Hindlimb muscle (tissue), 1 donor: ENCODE results near the gene STKLD1. TPM values are rescaled to one million over a fixed set of nuclear protein-coding genes. Genes with fewer than 3 reads are reported as not detected.

Experiments
- DNase-seq: peaks from one replicate; pipeline ENCODE4 v3.0.0-alpha.2; 2013
- polyA plus RNA-seq: library from polyadenylated mRNA; unstranded; fragments of 120-200 nt; gene quantifications from one replicate; pipeline ENCODE4 v1.2.1, GENCODE V29; 2013; ENCODE audit not compliant: insufficient read length

The STKLD1 gene
- polyA plus RNA-seq, 1 donor = 1.5 TPM

GRCh38 chr9:133345596-133345995, 30.6 kb upstream of the STKLD1 start:
- no peak for DNase-seq

GRCh38 chr9:133346021-133346785, 30.0 kb upstream of the STKLD1 start:
- DNase-seq = no peak

GRCh38 chr9:133347515-133347984, 28.6 kb upstream of the STKLD1 start:
- DNase-seq = peak; percentile 44

GRCh38 chr9:133347985-133348717, 28.0 kb upstream of the STKLD1 start, which contains the start of the genes MED22 and RPL7A:
MED22 (minus strand) TSS chr9:133348131; CDS start chr9:133346662, 1,469 bp downstream.
RPL7A (plus strand) TSS chr9:133348218; CDS start chr9:133348244, 26 bp downstream.
- DNase-seq = peak; percentile 95

GRCh38 chr9:133348718-133349573, 27.2 kb upstream of the STKLD1 start:
- DNase-seq = no peak

DNA sequence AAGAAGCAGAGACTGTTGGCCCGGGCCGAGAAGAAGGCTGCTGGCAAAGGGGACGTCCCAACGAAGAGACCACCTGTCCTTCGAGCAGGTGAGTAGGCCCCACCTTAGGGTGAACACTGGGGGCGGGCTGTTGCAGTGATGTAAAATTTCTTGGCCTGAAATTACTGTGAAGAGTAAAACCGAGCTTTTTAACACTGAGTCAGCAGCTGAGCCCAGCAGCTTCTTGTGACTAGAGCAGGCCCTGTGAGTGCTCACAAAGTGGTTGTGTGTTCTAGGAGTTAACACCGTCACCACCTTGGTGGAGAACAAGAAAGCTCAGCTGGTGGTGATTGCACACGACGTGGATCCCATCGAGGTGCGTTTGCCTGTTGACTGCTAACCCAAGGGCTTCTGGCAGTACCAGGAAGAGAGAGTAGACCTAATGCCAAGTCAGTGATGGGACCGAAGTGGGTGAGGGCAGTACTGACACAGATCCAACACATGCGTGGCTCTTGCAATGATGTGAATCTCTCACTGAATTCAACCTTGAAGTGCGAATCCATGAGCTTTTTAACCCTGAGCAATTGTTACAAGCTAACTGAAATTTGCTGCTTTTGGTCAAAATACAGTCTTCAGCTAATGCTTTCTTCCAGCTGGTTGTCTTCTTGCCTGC, 26.1 kb upstream of the STKLD1 start:
- DNase-seq = no peak

DNA sequence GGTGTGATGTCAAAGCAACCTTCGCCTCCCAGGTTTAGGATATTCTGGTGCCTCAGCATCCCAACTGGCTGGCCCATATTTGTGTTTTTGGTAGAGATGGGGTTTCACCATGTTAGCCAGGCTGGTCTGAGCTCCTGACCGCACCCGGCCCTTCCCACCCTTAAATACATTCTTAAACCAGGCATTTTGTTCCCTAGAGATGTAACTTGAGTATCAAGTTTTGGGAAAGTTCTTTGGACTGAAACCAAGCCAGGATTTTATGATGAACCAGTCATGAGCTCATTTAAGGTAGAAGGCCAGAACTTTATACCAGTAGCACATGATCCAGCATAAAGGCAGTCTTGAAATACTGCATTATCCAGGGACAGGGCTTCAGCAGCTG, 24.6 kb upstream of the STKLD1 start:
- no peak for DNase-seq

- no peak for DNase-seq
Measured at GRCh38 chr9:133351908-133352634, 24.1 kb upstream of the STKLD1 start.

DNA sequence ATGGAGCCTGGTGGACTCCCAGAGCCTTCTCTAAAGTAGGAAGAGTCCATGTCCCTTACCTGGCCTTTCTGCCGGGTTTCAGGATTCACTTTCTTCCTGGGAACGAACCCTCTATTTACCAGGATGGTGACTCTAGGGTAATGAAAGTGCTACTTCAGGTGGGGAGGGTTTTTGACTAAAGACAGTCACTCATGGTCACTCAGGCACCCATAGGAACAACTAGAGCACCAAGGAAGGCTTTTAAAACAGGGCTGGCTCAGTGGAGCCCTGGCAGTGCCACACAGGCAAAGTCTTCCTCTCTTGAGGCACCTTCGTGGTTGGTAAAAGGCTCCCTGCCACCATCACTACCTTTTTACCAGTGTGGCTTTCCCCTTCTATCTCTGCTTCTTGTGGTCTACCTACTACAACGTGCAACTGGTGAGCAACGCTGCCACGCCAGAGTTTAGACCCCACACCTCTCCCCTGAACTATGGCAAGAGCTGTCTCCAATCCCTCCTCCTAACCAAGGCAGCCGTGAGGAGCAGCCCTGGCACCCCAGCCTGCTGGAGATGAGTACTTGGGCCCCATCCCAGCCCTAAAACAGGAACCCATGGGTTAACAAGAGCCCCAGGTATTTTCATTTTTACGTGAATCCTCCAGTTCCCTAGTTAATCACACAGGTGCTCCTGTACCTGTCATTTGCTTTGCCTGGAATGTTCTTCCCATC, 23.4 kb upstream of the STKLD1 start:
- no peak for DNase-seq

DNA sequence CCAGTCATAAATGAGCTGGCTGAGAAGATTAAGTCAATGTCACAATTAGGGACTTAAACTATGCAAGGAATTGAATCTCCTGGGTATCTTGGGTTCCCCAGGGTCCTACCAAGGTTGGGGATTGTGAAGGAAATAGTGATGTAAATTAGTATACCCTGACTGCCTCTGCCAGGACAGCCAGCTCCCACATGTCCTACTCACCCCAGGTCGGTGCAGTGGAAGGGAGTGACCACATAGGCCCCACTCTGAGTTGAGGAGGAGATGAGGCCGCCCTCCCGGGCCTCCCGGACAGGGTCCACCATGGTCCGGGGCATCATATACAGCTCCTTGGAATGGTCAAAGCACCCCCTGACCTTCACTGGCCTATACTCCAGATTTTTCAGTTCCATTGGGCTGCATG, 22.6 kb upstream of the STKLD1 start:
- DNase-seq = no peak

DNA sequence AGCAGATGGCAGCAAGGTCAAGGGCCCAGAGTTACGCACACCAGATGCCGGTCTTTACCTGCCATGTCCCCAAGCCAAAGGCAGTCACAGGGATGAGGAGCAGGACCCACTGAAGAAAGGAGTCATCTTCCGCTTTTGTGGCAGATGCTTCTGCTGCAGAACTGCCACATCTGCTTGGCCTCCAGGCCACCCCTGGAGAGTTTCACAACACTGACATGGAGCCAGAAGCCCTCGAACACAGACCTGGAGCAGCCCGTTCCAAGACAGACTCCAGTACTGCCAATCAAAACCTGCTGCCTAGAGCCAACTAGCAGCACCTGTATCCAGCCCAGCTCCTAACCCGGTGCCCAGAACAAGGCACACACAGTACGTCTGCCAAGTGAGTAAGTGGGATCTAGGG, 21.4 kb upstream of the STKLD1 start:
- no peak for DNase-seq

DNA sequence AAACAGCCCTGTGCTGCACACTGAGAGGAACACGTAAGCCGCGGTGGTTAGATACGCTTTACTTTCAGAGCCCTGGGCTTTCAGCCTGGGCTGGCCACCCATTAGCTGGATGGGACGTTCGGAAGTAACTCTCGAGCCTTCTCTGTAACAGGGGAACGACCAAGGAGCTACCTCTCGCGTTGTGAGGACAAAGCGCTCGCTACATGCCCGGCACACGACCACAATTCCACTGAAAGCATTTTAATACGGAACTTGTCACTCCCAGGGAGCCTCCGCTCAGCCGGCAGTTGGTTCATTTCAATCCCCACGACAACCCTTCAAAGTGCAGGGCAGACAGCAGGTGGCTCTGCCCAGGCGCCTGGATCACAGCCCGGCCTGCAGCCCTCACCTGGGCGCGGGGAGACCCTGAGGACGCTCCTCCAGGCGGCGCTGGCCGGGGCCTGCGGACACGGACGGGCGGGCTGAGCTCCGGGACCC, 20.2 kb upstream of the STKLD1 start:
- DNase-seq = no peak

DNA sequence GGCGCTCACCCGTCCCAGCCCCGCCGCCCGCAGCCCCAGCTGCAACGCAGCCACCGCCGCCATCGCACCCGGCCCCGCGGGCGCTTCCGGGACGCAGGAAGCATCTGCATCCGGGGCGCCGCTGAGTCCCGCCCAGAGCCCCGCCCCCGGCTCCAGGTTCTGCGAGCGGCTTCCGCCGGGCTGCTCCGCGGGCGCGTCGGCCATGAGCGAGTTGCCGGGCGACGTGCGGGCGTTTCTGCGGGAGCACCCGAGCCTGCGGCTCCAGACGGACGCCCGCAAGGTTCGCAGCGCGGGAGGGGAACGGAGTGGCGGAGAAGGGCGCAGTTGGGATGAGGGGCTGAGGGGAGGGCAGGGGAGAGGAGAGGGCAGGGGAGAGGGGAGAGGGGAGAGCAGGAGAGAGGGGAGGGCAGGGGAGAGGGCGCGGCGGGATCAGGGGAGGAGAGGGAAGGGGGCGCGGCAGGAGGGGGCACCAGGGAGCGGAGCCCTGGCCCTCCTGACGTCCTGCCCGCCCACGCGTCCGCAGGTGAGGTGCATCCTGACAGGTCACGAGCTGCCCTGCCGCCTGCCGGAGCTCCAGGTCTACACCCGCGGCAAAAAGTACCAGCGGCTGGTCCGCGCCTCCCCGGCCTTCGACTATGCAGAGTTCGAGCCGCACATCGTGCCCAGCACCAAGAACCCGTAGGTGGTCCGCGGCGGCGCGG, 19.6 kb upstream of the STKLD1 start, which contains the start of the genes SURF1 and SURF2:
SURF1 (minus strand) TSS at position 97 of the 701 bp plus-strand sequence; CDS start at position 63, 34 bp downstream.
SURF2 (plus strand) TSS at position 160 of the 701 bp plus-strand sequence; CDS start at position 203, 43 bp downstream.
- DNase-seq = peak; percentile 84

GRCh38 chr9:133357656-133358055, 18.5 kb upstream of the STKLD1 start:
- no peak for DNase-seq

GRCh38 chr9:133359399-133360175, 16.6 kb upstream of the STKLD1 start:
- no peak for DNase-seq

- no peak for DNase-seq
Measured at GRCh38 chr9:133360400-133361393, 15.5 kb upstream of the STKLD1 start.

DNA sequence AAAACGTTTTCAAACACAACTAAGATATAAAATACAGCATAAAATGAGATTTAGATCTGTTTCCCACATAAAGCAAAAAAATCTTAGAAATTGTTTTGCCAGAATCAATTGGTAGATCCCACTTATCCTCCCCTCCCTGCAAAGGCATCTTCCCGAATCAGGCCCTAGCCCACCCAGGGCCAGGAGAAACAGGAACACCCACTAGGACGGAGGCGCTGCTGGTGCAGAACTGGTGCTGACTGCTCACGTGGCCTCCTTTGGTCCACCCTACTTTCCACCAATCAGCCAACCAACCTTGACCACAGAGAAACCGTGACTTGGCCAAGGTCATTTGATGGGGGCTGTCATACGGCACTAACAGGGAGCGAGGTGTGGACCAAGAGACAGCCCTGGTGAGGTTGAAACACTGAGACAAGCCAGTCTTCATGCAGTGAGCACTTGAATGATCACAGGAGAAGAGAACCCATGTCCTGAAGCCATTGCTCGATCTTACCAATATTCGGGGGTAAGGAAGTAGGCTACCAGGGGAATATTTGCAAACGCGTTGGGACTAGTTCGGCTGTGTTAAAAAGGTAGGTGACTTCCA, 14.6 kb upstream of the STKLD1 start:
- no peak for DNase-seq
